Thoracic aorta (tissue), 2 donors: Measurements from ENCODE around the gene ATRIP. TPM values are rescaled to one million over a fixed set of nuclear protein-coding genes. Genes with fewer than 3 reads are reported as not detected.
"Not testable (repeated sequence)": the region's sequence is repeated elsewhere in the genome, so short reads cannot be mapped to it uniquely, and the experiment has no call there.

Source experiments
- ATAC-seq: fragments of 150-250 bp; one replicate; pipeline ENCODE4 v1.8.0; 2017; ENCODE audit warnings: low read depth; ENCODE audit not compliant: insufficient number of reproducible peaks, low FRiP score
- DNase-seq: peaks from one replicate; pipeline ENCODE4 v3.0.0-alpha.2; 2020; ENCODE audit warnings: low spot score
- H3K27ac ChIP-seq, 2 donors: fragments of 200-600 bp; sonication (generic); 1 replicate in 1 of 2; 2 replicates in 1 of 2; pipeline ENCODE4 v1.5.1; 2016; ENCODE audit warnings: mild to moderate bottlenecking in 2 of 2, moderate library complexity in 2 of 2
- H3K27me3 ChIP-seq: fragments of 200-600 bp; sonication (generic); replicated peaks from 2 replicates; pipeline ENCODE4 v1.6.0; 2016; ENCODE audit warnings: mild to moderate bottlenecking; ENCODE audit not compliant: insufficient read depth
- H3K36me3 ChIP-seq: fragments of 200-600 bp; sonication (generic); one replicate; pipeline ENCODE4 v1.5.1; 2016
- H3K4me1 ChIP-seq, 2 donors: fragments of 200-600 bp; sonication (generic); 1 replicate in 1 of 2; 2 replicates in 1 of 2; pipeline versions ENCODE4 v1.5.1 to v1.6.0; 2016; ENCODE audit warnings: low read depth in 2 of 2, mild to moderate bottlenecking in 1 of 2; ENCODE audit not compliant: control insufficient read depth in 1 of 2
- H3K4me3 ChIP-seq: fragments of 200-600 bp; sonication (generic); 2 replicates; pipeline ENCODE4 v1.5.1; 2016; ENCODE audit warnings: mild to moderate bottlenecking
- H3K9me3 ChIP-seq: fragments of 200-600 bp; sonication (generic); 2 replicates; pipeline ENCODE4 v1.5.1; 2016
- total RNA-seq, 2 donors: library from RNA; depleted of rRNA; stranded (reverse); fragments of >200 nt; gene quantifications; one replicate each; pipeline versions ENCODE4 v1.1.0 to v1.2.3, GENCODE V29; 2016
- TF ChIP-seq, protein P1 (sequence below): fragments of 200-600 bp; sonication (generic); IDR thresholded peaks from one replicate; pipeline ENCODE4 v1.5.1; 2019; ENCODE audit warnings: antibody characterized with exemption

The ATRIP gene
- total RNA-seq, 2 donors from 2014 or later: 4.0 to 8.3 TPM

- ATAC-seq: peak; percentile 39
- no peak for DNase-seq
- Histone ChIP-seq H3K27ac (peak overlapping the region; percentile 90 to 95), H3K9me3 (no peaks in the 10 kb centered on the region), H3K36me3 (peaks cover 3% of the 10 kb centered on the region), H3K4me3 (no peak overlapping the region), H3K4me1 (peaks cover 27 to 49% of the 10 kb centered on the region in 2 donors), H3K27me3 (no peaks in the 10 kb centered on the region)
- TF ChIP-seq, protein P1, sequence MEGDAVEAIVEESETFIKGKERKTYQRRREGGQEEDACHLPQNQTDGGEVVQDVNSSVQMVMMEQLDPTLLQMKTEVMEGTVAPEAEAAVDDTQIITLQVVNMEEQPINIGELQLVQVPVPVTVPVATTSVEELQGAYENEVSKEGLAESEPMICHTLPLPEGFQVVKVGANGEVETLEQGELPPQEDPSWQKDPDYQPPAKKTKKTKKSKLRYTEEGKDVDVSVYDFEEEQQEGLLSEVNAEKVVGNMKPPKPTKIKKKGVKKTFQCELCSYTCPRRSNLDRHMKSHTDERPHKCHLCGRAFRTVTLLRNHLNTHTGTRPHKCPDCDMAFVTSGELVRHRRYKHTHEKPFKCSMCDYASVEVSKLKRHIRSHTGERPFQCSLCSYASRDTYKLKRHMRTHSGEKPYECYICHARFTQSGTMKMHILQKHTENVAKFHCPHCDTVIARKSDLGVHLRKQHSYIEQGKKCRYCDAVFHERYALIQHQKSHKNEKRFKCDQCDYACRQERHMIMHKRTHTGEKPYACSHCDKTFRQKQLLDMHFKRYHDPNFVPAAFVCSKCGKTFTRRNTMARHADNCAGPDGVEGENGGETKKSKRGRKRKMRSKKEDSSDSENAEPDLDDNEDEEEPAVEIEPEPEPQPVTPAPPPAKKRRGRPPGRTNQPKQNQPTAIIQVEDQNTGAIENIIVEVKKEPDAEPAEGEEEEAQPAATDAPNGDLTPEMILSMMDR: peak; percentile 83
Measured at GRCh38 chr3:48400824-48401433, 45.6 kb upstream of the ATRIP start.

DNA sequence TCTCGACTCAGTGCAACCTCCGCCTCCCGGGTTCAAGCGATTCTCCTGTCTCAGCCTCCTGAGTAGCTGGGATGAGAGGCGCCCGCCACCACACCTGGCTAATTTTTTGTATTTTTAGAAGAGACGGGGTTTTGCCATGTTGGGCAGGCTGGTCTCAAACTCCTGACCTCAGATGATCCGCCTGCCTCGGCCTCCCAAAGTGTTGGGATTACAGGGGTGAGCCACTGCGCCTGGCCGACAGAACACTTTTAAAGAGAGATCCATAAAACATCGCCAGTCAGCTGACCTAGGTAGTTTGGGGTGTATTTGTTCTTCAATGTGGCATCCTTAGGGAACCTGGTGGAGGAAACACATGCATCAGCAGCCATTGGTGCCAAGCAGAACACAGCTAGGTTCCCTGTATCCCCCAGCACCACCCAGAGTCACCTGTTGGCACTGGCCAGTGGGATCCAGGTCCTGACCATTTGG, 45.1 kb upstream of the ATRIP start:
- not testable (repeated sequence) for H3K9me3 ChIP-seq, H3K27me3 ChIP-seq, ATAC-seq, H3K36me3 ChIP-seq, DNase-seq
- H3K27ac ChIP-seq: peak overlapping the region; percentile 90 to 95
- peaks cover 27 to 51% of the 10 kb centered on the region in 2 donors for H3K4me1 ChIP-seq
- H3K4me3 ChIP-seq: peak overlapping the region; percentile 3

- peaks cover 27 to 51% of the 10 kb centered on the region in 2 donors for H3K4me1 ChIP-seq
- no peak overlapping the region for H3K4me3 ChIP-seq
- TF ChIP-seq, protein P1: no peak
- ATAC-seq: peak; percentile 89
- H3K36me3 ChIP-seq: peaks cover 17% of the 10 kb centered on the region
- no peaks in the 10 kb centered on the region for H3K27me3 ChIP-seq
- no peaks in the 10 kb centered on the region for H3K9me3 ChIP-seq
- H3K27ac ChIP-seq: peak overlapping the region; percentile 92 to 95
- DNase-seq: peak; percentile 88
Measured at GRCh38 chr3:48402281-48402732, 44.2 kb upstream of the ATRIP start.

- Histone ChIP-seq H3K4me1 (peaks cover 27 to 51% of the 10 kb centered on the region in 2 donors), H3K9me3 (no peaks in the 10 kb centered on the region), H3K27ac (peak overlapping the region; percentile 92 to 95), H3K27me3 (no peaks in the 10 kb centered on the region), H3K4me3 (no peak overlapping the region), H3K36me3 (peaks cover 23% of the 10 kb centered on the region)
- ATAC-seq: no peak
- TF ChIP-seq, protein P1: no peak
- no peak for DNase-seq
Measured at GRCh38 chr3:48402907-48403306, 43.6 kb upstream of the ATRIP start.

GRCh38 chr3:48403533-48404439, 42.8 kb upstream of the ATRIP start:
- Histone ChIP-seq H3K27me3 (no peaks in the 10 kb centered on the region), H3K4me3 (no peak overlapping the region), H3K9me3 (no peaks in the 10 kb centered on the region), H3K4me1 (peaks cover 27 to 51% of the 10 kb centered on the region in 2 donors), H3K27ac (peak overlapping the region; percentile 92 to 95), H3K36me3 (peaks cover 29% of the 10 kb centered on the region)
- DNase-seq (no peak), ATAC-seq (no peak)
- TF ChIP-seq, protein P1: no peak
